ENCODE data around the gene TEX101.
"Not testable (repeated sequence)": the region's sequence is repeated elsewhere in the genome, so short reads cannot be mapped to it uniquely, and the experiment has no call there.

Gene TEX101, protein sequence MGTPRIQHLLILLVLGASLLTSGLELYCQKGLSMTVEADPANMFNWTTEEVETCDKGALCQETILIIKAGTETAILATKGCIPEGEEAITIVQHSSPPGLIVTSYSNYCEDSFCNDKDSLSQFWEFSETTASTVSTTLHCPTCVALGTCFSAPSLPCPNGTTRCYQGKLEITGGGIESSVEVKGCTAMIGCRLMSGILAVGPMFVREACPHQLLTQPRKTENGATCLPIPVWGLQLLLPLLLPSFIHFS

DNA sequence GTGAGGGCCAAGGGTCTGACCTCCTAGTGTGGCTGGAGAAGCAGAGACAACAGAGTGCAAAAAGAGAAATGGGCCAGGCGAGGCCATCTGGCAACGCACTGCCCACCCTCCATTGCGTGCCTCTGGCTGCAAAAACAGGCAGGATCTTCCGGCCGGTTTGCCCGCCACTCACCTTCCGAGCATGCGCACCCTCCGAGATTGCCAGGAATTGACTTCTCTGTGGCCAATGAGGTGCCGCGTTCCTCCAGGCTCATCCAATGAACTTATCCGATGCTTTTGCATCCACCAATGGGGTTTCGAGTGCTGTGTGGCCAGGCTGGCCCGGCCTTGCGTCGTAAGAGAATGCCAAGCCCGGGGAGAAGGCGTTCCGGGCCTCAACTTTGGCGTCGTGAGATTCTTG, at the start of gene TEX101:
TSS of gene TEX101 (plus strand) at position 337 of the 400 bp plus-strand sequence. CDS start 1,030 bp downstream, outside the sequence.
- no peak for DNase-seq

DNA sequence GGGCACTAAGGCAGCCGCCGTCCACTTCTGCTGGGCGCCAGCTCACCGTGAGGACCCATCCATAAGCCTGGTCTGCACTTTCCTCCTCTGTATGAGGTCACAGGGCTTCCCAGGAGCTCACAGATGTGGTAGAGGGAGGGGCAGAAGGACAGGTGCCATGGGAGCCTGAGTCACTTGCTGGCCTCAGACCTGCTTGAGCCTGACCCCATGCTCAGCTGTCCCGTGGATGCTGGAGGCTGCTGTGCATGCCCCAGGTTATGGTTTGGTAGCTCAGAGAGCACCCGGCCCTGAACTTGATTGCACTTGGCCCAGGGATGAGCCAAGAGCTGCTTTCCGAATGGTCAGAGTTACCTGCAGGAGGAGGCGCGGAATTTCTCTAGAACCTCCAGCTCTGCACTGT, 49.0 kb upstream of the TEX101 start:
- not testable (repeated sequence) for DNase-seq

DNA sequence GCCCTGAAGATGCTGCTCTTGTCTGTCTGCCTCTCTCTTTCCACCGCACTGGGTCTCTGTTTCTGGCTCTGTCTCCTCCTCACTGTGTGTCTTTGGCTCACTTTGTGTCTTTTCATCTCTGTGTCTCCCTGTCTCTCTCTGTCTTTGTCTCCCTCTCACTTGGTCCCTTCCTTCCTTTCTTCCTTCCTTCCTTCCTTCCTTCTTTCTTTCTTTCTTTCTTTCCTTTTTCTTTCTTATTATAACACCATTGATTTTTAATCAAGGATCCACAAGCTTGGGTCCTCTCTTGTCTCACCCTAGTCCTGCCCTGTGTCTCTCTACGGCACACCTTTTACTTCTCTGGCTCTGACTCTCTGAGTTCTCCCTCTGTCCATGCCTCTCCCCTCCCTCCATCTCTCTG, 46.9 kb upstream of the TEX101 start:
- DNase-seq = no peak

- not testable (repeated sequence) for DNase-seq
Observed at GRCh38 chr19:43368897-43369296, 45.8 kb upstream of the TEX101 start.

DNA sequence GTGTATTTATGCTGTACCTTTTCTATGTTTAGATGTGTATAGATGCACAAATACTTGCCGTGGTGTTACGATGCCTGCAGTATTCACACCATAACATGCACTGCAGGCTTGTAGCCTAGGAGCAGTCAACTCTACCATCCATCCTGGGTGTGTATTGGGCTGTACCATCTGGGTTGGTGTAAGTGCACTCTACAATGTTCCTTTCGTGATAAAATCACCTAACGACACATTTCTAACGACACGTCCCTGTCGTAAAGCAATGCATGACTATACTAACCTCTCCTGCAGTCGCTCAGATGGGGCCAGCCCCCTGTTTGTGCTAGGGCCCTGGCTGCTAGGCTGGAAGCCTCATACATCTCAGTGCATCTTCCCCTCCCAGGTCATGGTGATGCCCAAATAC, 42.8 kb upstream of the TEX101 start:
- no peak for DNase-seq

- DNase-seq = no peak
Observed at GRCh38 chr19:43372462-43372861, 42.2 kb upstream of the TEX101 start.

DNA sequence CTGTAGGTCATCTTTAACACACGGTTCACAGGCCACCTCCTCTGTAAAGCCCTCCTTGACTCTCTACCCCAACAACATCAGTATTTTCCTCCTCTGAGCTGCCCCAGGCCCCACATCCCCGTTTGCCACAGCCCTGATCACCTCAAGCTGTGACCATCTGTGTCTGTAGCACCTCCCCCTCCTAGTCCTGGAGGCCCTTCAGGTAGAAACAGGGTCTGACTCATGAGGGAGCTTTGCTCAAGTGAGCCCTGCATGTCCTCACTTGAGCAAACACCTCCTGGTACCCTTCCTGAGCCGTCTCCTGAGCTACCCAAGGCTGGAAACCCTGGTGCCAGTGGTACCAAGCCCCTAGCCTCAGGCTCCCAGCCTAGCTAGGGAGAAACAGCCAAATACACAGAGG, 37.1 kb upstream of the TEX101 start:
- DNase-seq = not testable (repeated sequence)

- no peak for DNase-seq
Observed at GRCh38 chr19:43380008-43380407, 34.7 kb upstream of the TEX101 start.

DNA sequence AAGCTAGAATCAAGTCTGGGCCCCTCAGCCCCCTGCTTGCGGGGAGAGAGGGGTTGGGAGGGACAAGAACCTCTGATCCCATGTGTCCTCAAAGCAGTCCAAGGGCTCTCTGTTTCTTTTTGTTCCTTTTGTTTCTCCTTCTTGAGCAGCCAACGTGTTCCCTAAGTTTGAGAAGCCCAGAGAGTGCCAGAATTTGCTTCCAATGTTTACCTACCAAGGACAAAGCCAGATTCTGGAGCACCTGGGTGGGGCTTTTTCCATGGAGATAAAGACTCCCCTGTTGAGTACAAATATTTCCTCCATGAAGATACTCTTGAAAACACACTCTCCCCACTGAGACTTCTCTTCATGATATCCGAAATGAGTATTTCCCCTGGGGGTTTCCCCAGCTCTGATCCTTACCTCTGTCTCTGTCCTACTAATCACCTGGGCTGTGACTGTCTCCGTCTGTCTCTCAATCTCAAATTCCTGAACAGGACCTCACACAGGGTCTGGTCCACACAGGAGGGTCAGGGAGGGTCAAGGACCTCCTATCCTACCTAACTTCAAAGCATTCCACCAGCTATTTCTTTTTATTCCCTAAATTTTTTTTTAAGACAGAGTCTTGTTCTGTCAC, 33.8 kb upstream of the TEX101 start:
- DNase-seq = no peak

DNA sequence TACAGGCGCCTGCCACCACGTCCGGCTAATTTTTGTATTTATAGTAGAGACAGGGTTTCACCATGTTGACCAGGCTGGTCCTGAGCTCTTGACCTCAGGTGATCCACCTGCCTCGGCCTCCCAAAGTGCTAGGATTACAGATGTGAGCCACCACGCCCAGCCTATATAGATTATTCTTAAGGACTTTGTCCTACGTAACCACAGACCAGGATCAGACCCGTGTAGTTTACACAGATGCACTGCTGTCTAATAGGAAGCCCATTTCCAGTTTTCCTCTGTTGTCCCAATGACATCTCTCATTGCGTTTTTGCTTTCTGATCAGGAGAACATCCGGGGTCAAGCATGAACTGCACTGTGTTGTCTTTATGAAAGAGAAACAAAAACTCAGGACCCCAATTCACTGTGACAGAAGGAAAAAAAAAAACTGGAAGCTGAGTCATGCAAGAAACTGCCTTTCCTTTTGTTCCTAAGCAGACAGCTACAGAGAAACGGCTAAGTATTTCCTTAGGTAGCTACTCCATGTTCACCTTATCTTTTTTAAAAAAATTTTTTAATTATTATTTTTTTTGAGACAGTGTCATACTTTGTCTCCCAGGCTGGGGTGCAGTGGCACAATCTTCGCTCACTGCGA, 32.0 kb upstream of the TEX101 start:
- DNase-seq = not testable (repeated sequence)

DNA sequence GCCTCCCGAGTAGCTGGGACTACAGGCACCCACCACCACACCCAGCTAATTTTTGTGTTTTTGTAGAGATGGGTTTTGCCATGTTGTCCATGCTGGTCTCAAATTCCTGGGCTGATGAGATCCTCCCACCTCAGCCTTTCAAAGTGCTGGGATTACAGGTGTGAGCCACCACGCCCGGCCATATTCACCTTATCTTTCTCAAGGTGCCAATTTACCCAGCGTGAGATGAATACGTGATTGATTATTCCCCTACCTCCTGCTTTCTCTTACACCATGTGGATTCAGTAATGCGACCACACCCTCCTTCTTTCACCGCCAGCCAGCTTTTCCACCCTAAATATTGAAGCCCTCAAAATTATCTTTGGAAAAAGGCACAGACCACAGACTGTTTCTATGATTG, 31.4 kb upstream of the TEX101 start:
- DNase-seq = not testable (repeated sequence)

GRCh38 chr19:43383759-43384158, 30.9 kb upstream of the TEX101 start:
- DNase-seq = not testable (repeated sequence)

- DNase-seq = not testable (repeated sequence)
Observed at GRCh38 chr19:43390903-43391551, 23.7 kb upstream of the TEX101 start.

DNA sequence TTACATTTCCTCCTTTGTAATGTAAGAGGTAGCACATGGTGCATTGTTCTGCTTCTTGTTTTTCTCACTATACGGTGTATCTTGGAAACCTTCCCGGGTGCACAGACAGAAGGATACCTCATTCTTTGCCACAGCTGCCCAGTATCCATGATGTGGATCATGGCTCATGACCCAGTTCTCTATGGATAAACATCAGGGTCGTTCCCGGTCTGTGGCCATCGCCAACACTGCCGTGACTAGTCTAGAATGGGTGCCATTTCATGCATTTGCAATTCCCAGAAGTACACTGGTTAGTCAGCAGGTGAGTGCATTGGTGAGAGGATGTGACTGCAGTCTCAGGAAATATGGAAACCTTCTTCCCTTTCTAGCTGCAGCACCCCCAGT, 23.1 kb upstream of the TEX101 start:
- DNase-seq = not testable (repeated sequence)

DNA sequence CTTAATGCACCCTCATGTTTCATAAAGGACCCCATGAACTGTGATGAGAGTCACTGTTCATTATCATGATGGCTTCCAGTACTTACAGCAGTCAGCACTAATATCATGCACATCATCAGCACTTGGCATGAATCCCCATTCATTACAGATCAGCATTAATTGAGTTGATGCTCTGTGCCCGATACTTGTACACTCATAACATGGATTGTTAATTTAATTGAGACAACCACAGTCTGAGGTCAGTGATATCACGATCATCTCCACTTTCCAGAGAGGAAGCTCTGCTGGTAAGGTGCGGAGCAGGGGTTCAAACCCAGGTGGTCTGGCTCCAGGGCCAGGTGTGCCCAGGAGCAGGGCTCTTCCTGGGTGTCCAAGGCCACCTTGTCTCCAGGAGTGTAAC, 21.2 kb upstream of the TEX101 start:
- DNase-seq = not testable (repeated sequence)

DNA sequence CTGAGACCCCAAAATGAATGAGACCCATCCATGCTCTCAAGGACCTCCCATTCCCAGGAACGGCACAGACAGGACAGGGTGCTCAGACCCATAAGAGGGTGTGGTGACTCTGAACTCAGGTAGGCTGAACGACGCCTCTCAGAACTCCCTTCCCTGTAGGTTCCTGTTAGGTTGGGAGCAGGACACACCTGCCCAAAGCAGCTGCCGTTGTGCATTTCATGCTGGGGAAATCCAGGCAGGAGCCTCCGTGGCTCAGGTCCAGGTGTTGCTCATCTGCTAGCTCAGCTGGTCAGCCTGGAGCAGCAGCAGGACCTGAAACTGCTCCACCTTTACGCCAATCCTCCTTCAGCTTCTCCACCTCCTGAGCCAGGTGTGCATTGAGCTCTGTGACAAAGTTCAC, 19.1 kb upstream of the TEX101 start:
- DNase-seq = no peak

DNA sequence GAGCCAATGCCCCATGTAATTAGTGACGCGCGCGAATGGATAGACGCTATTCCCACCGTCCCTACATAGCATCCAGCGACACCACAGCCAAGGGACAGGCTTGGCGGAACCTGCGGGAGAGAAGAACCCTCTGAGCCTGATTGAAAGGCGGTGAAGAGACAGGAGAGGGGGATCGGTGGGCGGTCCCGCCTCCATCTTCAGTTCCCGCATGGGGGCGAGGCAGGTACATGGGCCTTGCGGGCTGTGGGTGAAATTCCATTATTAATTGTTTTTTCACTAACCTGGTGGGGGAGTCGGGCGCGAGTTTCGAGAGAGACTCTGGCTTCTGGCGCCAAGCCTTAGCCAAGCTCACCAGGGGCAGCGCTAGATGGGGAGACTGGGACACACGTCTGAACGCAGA, 8.4 kb upstream of the TEX101 start:
- DNase-seq = no peak

- no peak for DNase-seq
Observed at GRCh38 chr19:43407416-43408005, 7.2 kb upstream of the TEX101 start.

GRCh38 chr19:43408043-43408442, 6.6 kb upstream of the TEX101 start:
- no peak for DNase-seq

DNA sequence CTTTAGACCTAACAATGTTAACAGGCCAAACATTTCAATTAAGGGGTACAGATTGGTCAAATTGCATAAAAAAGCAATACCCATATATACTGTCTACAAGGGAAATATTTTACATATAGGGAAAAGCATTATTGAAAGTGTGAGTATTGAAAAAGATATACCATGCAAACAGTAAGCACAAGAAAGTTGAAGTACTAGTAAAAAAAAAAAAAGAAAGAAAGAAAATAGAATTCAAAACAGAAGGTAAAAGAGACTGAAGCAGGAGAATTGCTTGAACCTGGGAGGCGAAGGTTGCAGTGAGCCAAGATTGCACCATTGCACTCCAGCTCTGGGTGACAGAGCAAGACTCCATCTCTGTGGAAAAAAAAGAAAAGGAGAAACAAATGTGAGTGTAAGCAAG, 5.3 kb upstream of the TEX101 start:
- DNase-seq = no peak

DNA sequence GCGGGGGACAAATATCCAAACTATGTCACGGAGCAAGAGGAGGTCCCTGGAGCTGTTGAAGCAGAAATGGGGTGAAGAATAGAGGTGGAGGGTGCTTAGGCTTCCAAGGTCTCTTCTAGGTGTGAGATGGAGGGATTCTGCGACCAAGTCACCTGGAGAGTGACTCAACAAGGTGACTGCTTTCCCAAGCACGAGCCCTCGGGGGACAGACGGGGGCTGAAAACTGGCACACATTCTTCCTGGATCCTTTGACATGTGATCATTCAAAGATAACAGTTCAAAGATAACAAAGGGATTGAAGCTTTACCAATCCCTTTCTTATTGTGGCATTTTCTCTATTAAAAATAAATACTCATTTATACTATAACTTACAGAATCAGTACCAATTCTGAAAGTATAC, 2.2 kb upstream of the TEX101 start:
- DNase-seq = no peak

Measured in hypothalamus (tissue), 51 donors.